ENCODE results near the gene AGBL2.
"Not testable (repeated sequence)": the region's sequence is repeated elsewhere in the genome, so short reads cannot be mapped to it uniquely, and the experiment has no call there.

DNA sequence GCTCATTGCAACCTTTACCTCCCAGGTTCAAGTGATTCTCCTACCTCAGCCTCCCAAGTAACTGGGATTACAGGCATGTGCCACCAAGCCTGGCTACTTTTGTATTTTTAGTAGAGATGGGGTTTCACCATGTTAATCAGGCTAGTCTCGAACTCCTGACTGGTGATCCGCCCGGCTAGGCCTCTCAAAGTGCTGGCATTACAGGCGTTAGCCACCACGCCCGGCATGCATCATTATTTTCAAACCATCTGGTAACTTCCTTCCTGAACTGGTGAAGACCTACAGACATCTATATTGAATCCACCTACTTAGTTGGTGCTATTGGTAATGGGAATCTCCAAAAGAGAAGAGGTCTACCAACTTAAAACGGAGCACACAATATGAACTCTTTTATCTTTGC is 22.6 kb upstream of the AGBL2 start:
- not testable (repeated sequence) for TF ChIP-seq CTCF (conservative IDR thresholded peaks at IDR 0.05; ENCODE audit: low read depth, low read length); EZH2phosphoT487 (IDR thresholded peaks at IDR 0.05; ENCODE audit: borderline replicate concordance, low read length); EZH2 (IDR thresholded peaks at IDR 0.05; ENCODE audit: low read length, unreplicated experiment)
